Measurements from ENCODE around the gene HPS4.

Gene HPS4

GRCh38 chr22:26463101-26463661, 20.4 kb downstream of the HPS4 start:
- DNase-seq: no peak

DNA sequence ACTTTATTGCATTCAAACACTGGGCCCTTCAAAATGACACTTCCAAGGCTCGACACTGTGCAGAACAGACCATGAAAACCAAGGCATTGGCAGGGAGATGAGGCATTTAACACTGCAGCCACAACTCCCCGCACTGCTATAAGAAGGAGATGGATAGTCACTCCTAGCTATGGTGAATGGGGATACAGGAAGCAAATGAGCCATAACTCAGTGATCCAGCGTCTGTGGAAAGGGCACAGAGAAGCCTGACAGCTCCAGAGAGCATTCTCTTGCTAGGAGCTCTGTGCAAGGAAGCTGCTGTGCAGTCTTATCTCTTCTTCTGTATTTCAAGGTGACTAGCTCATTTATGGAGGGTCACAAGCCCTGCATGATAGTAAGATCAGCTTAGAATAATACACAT, 20.9 kb downstream of the HPS4 start:
- DNase-seq: no peak

DNA sequence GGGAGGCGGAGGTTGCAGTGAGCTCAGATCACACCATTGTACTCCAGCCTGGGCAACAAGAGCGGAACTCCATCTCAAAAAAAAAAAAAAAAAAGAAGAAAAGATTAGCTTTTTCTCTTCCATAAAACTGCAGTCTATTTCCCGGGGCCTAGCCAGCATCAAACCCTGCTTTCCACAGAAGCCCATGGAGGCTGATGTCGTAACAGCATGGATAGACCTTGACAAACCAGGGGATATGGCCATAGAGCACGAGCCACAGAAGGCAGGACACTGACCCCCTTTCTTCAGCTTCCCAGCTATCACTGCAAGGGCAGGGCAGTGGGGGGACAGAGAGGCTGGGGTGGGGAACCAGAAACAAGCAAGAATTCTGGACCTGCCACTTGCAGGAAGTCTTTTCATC, 21.5 kb downstream of the HPS4 start:
- no peak for DNase-seq

GRCh38 chr22:26461188-26461810, 22.3 kb downstream of the HPS4 start:
- DNase-seq: peak; percentile 6

- no peak for DNase-seq
Measured at GRCh38 chr22:26460202-26460601, 23.4 kb downstream of the HPS4 start.

- no peak for DNase-seq
Measured at GRCh38 chr22:26457661-26458272, 25.8 kb downstream of the HPS4 start.

GRCh38 chr22:26453812-26454500, 29.6 kb downstream of the HPS4 start:
- DNase-seq: no peak

- DNase-seq: no peak
Measured at GRCh38 chr22:26453216-26453615, 30.4 kb downstream of the HPS4 start.

GRCh38 chr22:26452236-26453016, 31.2 kb downstream of the HPS4 start:
- no peak for DNase-seq

GRCh38 chr22:26450453-26451185, 33.0 kb downstream of the HPS4 start:
- no peak for DNase-seq

GRCh38 chr22:26448941-26449340, 34.6 kb downstream of the HPS4 start:
- DNase-seq: no peak

GRCh38 chr22:26448334-26448733, 35.2 kb downstream of the HPS4 start:
- no peak for DNase-seq

- no peak for DNase-seq
Measured at GRCh38 chr22:26447584-26448329, 35.8 kb downstream of the HPS4 start.

- no peak for DNase-seq
Measured at GRCh38 chr22:26446808-26447515, 36.6 kb downstream of the HPS4 start.

DNA sequence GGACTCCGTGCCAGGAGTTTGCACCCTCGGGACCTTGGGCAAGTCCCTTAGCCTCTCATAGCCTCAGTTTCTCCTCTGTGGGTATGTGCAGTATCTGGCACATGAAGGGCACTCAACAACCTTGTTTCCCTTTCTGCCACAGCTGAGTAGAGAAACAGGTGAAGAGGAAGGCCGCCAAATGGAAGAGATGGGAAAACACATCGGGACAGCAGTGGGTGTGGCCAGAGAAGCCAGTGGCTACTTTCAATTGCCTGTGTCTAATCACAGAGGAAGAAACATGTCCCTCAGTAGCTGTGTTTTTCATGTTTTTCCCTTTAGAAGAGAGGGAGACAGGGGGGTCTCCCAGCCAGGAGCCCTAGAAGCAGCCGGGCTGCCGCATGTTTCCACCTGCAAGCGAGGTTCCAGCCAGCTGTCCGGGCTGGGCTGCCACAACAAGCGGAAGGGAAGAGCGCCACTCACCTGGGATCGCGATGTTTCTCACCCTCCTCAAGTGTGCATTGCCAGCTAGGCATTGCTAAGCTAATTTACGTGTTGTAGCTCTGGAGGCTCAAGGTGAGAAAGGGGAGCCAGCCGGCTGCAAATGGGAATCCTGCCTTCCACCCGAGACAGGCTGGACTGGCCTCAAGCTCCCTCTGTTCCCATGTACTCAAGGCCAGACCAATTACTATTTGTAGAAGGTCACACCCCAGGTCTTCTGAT, 37.9 kb downstream of the HPS4 start:
- DNase-seq: no peak

- no peak for DNase-seq
Measured at GRCh38 chr22:26444777-26445176, 38.8 kb downstream of the HPS4 start.

GRCh38 chr22:26443901-26444690, 39.5 kb downstream of the HPS4 start:
- DNase-seq: no peak

DNA sequence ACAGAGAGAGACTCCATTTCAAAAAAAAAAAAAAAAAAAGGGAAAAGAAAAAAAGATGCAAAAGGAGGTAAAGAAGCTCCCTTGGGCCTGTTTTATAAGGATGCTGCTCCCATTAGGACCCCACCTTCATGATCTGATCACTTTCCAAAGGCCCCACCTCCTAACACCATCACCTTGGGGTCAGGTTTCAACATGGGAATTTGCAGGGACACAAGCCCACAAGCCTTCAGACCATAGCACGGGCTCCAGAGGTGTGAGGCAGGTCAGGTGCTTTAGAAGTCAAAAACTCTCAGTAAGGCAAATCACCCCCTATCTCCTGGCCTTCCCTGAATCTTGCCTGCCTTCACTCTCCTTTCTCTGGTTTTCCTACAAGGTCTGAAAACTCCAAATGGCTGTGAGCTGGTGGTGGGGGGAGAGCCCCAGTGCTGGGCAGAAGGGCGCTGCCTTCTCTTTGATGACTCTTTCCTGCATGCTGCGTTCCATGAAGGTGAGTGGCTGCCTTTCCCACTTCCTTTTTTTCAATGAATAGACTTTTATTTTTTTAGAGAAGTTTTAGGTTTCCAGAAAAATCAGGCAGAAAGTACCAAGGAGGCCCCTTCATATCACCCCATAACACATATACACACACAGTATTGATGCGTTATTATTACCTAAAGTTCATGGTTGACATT, 41.4 kb downstream of the HPS4 start:
- no peak for DNase-seq

DNA sequence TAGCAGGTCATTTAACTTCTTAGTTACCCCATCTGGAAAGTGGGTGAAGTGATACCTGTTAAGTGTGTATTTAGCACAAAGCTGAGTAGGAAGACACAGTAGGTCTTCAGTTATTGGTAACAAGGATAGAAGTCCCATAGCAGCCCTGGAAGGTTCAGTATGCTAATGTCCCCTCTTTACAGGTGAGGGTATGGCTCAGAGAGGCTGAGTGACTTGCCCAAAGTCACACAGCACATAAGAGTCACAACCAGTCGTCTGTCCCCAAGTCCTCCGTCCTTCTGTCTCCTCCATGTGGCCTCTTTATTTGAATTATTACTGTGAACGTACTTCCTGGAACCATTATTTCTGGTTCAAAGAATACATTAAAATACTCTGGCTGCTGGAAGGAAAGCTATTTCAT, 44.0 kb downstream of the HPS4 start:
- DNase-seq: no peak

All from CD4-positive, alpha-beta T cell treated with Interferon gamma for 1 hour (primary cell).